ENCODE data around the gene MAMDC4. TPM values are rescaled to one million over a fixed set of nuclear protein-coding genes. Genes with fewer than 3 reads are reported as not detected.

MAMDC4 gene
- total and polyA plus RNA-seq, 7 donors = 0.71 to 25.3 (median 2.4) TPM

DNA sequence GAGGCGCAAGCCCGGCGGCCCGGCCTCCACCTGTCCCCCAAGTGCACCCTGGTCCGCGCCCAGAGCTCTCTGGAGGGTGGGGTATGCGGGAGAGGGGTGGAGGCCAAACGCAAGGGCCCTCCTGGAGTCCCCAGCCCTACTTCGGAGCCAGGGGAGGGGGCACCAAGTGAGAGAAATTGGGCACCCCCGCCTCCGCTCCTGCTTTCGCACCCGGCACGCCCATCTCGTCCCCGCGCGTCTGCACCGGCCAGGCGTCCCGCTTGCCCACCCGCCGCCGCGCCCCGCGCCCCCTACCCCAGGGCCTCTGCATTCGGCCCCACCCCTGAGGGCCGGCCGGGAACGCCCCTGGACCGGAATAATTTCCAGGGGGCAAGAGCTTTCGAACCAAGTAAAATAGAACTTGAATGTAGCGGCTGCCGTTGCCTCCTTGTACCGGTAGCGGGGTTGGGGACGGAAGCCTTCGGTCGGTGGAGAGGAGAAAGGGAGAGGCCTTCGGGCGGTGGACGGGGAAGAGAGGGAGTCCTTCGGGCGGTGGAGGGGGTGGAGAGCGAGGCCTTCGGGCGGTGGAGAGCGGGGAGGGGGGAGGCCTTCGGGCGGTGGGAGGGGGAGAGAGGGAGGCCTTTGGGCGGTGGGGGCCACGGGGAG lies 3.6 kb upstream of the MAMDC4 start:
- 1% methylated on average over 53 of the region's 53 CpGs for WGBS, 2 donors
- Histone ChIP-seq H3K27me3 (peaks cover 30 to 48% (median 47%) of the 10 kb centered on the region in 3 donors), H3K27ac (peak overlapping the region; percentile 87 to 93 (median 90)), H3K4me1 (peaks cover 0 to 64% (median 59%) of the 10 kb centered on the region in 4 donors), H3K4me3 (peak overlapping the region; percentile 68 to 82 (median 70)), H3K36me3 (peaks cover 0 to 6% (median 0%) of the 10 kb centered on the region in 4 donors), H3K9me3 (no peaks in the 10 kb centered on the region)
- intact Hi-C loops (cut with DNase I) = loop anchor here (10.0 kb wide), 1 partner anchor 186 kb away; the partner anchor contains the start of gene FUT7
- DNase-seq = no peak
- TF ChIP-seq EP300 (IDR thresholded peaks at IDR 0.05) = no peak
- no peak for TF ChIP-seq POLR2A (IDR thresholded peaks at IDR 0.05)
- TF ChIP-seq, protein P1, sequence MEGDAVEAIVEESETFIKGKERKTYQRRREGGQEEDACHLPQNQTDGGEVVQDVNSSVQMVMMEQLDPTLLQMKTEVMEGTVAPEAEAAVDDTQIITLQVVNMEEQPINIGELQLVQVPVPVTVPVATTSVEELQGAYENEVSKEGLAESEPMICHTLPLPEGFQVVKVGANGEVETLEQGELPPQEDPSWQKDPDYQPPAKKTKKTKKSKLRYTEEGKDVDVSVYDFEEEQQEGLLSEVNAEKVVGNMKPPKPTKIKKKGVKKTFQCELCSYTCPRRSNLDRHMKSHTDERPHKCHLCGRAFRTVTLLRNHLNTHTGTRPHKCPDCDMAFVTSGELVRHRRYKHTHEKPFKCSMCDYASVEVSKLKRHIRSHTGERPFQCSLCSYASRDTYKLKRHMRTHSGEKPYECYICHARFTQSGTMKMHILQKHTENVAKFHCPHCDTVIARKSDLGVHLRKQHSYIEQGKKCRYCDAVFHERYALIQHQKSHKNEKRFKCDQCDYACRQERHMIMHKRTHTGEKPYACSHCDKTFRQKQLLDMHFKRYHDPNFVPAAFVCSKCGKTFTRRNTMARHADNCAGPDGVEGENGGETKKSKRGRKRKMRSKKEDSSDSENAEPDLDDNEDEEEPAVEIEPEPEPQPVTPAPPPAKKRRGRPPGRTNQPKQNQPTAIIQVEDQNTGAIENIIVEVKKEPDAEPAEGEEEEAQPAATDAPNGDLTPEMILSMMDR (IDR thresholded peaks at IDR 0.05) = no peak
- no peak for TF ChIP-seq POLR2AphosphoS5 (IDR thresholded peaks at IDR 0.05)

DNA sequence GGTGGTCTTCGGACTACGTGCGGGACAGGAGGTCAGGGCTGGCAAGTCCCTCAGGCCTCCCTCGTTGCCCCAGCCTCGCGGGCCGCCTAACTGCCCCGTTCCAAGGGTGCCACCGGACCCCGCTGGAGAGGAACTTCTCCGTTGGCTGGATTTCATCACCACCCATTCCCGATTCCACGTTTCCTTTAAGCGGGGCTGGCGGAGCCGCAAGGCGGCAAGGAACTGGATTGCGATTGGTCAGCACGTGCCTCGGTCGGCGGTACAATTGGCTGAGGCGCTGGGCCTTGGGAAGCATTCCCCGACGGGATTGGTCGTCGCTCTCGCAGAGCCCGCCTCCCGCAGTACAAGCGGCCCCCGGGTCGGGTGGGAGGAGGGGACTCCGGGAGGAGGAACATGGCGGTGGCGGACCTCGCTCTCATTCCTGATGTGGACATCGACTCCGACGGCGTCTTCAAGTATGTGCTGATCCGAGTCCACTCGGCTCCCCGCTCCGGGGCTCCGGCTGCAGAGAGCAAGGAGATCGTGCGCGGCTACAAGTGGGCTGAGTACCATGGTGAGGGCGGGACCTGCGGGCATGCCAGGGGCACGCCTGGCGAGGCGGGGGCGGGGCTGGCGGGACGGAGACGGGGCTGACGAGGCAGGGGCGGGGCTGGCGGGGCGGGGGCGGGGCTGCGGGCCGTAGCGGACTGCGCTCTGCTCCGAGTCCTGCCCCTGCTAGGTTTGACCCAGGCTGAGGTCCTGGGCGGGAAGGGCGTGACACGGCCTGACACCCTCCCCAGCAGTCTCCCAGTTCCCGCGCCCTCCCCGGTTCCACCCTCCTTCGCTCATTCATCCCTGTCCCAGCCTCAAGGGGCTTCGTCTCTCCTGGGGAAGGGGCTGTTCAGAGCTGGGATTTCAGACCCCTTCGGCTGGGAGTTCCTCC lies 2.8 kb upstream of the MAMDC4 start, which contains the start of gene PHPT1:
PHPT1 (plus strand) TSS at position 372 of the 922 bp plus-strand sequence; CDS start at position 394, 22 bp downstream.
- intact Hi-C loops (cut with DNase I) = loop anchor here (10.0 kb wide), 1 partner anchor 186 kb away; the partner anchor contains the start of gene FUT7
- H3K4me3 ChIP-seq = peak within 1 kb of the TSS; percentile 68 to 82 (median 70)
- TF ChIP-seq POLR2A (IDR thresholded peaks at IDR 0.05) (peak; percentile 58 to 90), EP300 (IDR thresholded peaks at IDR 0.05) (no peak), POLR2AphosphoS5 (IDR thresholded peaks at IDR 0.05) (peak; percentile 86 to 99 (median 94))
- TF ChIP-seq, protein P1 (IDR thresholded peaks at IDR 0.05) = no peak
- H3K4me1 ChIP-seq = peaks cover 0 to 56% (median 51%) of the 10 kb centered on the region in 4 donors
- peak; percentile 100 for DNase-seq
- H3K36me3 ChIP-seq = peaks cover 0 to 6% (median 0%) of the 10 kb centered on the region in 4 donors
- peak within 1 kb of the TSS; percentile 87 to 93 (median 90) for H3K27ac ChIP-seq
- H3K27me3 ChIP-seq = peaks cover 24 to 40% (median 39%) of the 10 kb centered on the region in 3 donors
- no peaks in the 10 kb centered on the region for H3K9me3 ChIP-seq
- 0 to 1% methylated on average over 77 of the region's 77 CpGs for WGBS, 2 donors

DNA sequence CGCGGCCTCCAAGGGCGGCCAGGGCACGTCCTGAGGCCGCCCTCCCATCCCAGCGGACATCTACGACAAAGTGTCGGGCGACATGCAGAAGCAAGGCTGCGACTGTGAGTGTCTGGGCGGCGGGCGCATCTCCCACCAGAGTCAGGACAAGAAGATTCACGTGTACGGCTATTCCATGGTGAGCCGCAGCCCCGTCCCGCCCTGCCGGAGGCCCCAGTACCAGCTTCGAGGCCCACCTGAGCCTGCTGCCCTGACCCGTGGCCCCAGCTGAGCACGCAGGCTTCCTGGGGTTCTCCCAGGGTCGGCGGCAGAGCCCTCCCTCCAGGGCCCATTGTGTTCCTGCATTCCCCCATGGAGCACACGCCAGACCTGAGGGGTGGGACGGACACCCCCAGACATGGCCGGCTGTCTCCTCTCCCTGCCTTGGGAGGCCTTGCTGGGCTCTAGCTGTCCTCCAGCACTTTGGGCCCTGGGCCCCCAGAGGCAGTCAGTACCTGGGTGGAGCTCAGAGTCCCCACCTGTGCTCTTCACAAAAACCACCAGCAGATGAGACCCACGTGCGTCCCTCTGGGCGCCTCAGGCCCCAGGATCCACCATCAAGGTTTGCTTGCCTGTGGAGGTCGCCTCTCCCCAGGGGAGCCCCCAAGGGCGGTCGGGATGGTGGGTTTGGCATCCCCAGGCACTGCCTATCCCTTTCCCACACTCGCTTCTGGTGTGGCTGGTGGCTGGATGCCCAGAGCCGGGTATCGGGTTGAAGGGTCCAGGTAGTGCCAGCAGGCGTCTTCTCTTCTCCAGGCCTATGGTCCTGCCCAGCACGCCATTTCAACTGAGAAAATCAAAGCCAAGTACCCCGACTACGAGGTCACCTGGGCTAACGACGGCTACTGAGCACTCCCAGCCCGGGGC lies 1.9 kb upstream of the MAMDC4 start:
- H3K27ac ChIP-seq = peak overlapping the region; percentile 87 to 93 (median 90)
- peaks cover 20 to 34% (median 33%) of the 10 kb centered on the region in 3 donors for H3K27me3 ChIP-seq
- H3K36me3 ChIP-seq = peaks cover 0 to 6% (median 0%) of the 10 kb centered on the region in 4 donors
- TF ChIP-seq, protein P1 (IDR thresholded peaks at IDR 0.05) = no peak
- TF ChIP-seq POLR2A (IDR thresholded peaks at IDR 0.05) (no peak), POLR2AphosphoS5 (IDR thresholded peaks at IDR 0.05) (peak in 1 of 4 donors; percentile 4), EP300 (IDR thresholded peaks at IDR 0.05) (no peak)
- intact Hi-C loops (cut with DNase I) = loop anchor here (2.0 to 10.0 kb wide), 2 partner anchors 15 to 185 kb away; partner anchors contain the start of gene FUT7
- no peak for DNase-seq
- H3K4me3 ChIP-seq = peak overlapping the region; percentile 68 to 82 (median 70)
- WGBS, 2 donors = 49 to 60% methylated on average over 43 of the region's 43 CpGs
- no peaks in the 10 kb centered on the region for H3K9me3 ChIP-seq
- peaks cover 0 to 51% (median 48%) of the 10 kb centered on the region in 4 donors for H3K4me1 ChIP-seq

Data from sigmoid colon (tissue), 7 donors.